ENCODE results near the gene MITF.

The MITF gene

DNA sequence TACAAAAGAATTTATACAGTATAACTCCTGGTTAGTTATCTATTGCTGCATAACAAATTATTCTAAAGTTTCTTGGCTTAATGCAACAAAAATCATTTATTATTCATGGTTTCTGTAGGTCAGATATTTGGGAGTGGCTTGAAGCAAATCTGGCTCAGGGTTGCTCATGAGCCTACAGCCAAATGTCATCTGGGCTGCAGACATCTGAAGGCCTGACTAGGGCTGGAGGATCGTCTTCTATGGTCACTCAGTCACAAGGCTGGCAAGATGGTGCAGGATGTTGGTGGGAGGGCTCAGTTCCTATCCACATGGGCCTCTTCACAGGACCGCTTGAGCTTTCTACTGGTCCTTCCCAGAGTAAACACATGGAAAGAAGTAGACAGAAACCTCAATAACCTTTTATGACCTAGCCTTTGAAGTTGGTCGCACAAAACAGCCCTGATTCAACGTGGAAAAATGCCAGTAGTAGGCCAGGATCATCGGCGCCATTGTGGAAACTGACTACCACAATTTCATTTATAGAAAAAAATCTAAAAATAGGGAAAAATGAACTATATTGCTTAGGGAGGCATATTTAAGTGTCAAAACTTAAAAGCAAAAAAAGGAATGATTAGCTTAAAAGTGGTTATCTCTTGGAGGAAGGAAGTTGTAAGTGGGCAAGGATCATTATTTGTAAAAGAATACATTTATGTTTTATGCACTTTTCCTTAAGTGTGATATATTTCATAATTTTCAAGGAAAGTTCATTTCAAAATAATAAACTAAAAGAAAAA, 9.9 kb upstream of the MITF start:
- DNase-seq (ENCODE audit: low spot score): no peak

DNA sequence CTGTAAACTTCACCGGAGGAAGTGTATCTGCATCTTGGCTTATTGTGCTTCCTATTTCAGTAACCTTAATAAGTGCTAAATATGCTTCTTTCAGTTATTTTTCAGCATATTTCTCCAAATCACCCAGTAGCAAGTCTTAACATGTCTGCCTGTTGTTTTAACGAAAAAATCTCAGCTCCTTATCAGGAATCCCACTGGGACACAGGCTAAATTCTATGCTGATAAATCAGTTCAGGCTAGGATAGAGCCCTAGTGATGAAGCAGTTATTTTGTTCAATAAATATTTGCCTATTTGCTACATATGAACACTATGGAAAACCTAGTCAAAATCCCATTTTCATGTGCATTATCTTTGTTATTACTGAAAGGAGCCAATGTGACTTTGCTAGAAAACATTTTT, 8.2 kb upstream of the MITF start:
- DNase-seq (ENCODE audit: low spot score): no peak

DNA sequence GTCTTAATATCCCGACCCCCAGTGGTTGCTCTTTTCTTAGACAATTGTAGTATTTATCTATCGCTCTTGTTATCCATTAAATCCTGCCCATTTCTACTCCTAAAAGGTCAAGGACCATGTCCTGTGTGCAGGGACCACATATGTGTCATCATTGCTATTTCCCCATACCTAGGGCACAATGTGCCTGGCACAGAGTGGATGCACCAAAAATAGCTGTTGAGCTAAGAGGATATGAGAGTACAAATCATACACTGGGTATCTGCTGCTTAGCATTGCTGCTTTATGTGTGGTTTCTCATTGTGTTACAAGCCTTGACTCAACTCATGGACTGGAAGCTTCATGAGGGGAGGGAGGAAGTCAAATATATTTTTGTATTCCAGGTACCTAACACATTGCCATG, 3.4 kb upstream of the MITF start:
- no peak for DNase-seq (ENCODE audit: low spot score)

DNA sequence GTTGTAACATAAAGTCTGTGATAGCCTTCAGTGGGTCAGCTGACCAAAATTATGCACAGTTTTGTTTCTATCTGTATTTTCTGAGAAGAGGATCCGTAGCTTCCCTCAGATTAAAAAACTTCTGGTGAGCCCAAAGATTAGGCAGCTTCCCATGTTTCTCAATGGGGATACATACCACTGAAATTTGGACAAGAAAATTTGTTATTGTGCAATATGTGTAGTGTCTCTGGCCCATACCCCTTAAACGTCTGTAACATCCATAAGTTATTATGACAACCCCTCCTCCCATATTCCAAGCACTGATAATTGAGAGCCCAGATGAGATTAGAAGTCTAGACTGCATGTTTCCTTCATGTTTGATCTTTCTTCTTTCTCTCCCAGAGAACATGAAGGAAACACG, 1.9 kb upstream of the MITF start:
- DNase-seq (ENCODE audit: low spot score): no peak

DNA sequence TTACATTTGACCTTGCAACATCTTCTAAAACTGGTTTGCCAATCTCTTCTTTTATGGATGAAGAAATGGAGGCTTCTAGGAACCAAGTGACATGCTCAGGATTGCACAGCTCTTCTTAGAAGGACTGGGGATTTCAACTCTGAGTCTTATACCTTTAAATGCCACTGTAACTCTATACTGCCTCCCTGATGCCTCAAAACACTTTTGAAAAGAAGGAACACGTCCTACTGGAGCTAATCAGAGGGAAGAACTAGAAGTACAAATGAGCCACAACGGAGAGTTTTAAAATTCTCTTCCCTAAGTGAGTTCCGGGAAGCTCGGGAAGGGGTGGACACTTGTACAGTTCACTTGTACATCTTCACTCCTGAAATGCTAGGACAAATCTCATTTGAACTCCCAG, 949 bp upstream of the MITF start:
- DNase-seq (ENCODE audit: low spot score): peak; percentile 57

DNA sequence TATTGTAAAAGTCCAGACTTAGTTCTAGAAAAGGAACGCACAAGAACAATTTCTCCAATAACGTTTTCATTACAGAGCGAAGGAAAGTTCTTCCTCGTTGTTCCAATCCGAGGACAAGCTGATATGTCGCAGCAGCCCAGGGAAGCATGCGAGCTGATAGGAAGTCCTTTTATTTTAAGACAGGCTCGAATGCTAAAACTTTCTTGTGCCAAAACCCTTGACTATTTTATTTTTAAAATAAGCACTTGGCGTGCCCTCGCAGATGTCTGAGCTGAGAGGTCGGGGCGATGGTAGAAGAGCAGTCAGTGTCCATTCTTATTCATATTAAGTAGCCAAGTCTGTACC, 433 bp upstream of the MITF start:
- peak; percentile 3 for DNase-seq (ENCODE audit: low spot score)

DNA sequence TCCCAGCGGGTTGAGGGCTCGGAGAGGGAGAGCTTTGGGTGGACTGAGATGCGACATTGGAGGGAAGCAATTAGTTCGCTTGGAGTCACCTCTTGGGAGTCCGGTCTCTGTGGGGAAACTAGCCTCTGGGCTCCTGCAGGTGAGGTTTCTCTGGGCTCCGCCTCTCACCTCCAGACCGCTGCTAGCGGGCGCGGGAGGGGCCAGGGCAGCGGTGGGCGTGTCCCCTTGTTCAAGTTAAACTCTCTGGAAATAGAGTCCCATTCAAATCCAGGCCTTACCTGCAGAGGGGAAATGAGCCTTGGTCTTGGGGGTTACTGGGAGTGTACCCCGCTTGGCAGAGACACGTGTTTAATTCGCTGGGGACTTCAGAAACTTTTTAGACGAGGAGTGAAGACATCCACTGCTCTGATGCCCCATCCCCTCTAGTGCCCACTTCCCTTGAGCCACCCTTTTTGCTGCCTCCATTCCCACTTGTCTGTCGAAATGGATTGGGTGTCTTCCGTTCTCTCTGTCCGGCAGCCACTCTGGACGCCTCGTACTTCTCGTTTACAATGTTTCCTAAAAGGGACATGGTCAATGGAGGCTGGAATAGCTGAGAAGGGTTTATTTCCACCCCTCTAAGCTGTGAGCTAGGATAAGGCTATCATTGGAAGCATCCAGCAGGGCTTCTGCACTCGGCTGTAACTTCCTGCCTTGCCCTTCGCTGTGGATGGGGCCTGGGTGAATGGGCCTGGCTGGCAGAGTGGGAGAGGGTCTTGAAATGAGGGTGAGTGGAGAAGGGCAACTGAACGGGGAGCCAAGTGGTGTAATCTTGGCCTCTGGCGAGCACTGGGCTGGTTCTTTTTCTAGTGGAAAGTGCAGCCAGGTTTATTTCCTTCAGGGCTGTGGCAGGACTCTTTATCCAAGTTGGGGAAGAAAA, 1.1 kb downstream of the MITF start:
- no peak for DNase-seq (ENCODE audit: low spot score)

DNA sequence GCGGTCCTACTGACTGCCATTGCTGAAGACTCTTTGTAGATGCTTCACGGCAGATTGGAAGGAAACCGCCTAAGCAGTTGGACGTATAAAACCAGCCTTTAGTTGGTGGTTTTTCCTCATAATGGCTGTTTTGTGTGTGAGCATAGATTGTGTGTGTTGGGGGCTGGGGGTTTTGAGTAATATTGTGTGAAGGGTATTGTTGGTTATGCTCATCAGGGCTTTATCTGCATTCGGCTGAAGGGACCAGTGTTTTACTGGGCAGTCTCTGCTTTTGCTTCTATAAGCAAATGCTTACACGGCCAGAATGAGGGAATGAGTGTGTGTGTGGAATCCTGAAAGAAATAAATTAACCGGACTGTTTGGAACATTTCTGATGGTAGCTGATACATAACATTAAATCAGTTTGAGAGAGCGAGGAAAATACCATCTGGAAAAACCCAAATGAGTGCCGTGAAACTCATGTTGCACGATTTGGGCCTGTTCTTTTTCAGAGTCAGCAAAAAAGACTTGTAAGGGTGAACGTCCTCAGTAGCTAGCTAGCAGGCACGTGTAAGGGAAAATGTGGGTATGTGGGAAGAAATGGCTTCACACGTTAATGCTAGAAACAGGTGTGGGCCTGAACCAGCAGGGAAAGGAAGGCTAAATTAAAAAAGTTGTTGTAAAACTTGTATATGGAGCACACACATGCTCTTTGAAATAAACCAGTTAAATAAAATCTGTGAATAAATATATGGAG, 1.9 kb downstream of the MITF start:
- DNase-seq (ENCODE audit: low spot score): no peak

DNA sequence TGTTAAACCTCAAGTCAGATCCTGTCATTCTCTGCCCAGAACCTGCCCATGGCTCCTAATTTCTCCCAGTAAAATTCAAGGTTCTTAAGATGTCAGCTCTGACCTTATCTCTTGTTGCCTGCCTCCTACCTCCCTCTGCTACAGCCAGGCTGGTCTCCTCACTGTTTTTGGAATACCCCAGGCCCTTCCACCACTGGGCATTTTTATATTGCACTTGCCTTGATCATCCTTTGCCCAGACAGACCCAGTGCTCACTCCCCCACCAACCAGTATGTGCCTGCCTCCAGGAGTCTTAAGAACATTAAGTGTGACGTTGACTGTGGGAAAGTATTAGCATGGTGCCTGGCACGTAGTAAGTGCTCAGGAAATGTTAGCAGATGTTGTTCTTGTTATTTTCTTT, 3.1 kb downstream of the MITF start:
- DNase-seq (ENCODE audit: low spot score): no peak

DNA sequence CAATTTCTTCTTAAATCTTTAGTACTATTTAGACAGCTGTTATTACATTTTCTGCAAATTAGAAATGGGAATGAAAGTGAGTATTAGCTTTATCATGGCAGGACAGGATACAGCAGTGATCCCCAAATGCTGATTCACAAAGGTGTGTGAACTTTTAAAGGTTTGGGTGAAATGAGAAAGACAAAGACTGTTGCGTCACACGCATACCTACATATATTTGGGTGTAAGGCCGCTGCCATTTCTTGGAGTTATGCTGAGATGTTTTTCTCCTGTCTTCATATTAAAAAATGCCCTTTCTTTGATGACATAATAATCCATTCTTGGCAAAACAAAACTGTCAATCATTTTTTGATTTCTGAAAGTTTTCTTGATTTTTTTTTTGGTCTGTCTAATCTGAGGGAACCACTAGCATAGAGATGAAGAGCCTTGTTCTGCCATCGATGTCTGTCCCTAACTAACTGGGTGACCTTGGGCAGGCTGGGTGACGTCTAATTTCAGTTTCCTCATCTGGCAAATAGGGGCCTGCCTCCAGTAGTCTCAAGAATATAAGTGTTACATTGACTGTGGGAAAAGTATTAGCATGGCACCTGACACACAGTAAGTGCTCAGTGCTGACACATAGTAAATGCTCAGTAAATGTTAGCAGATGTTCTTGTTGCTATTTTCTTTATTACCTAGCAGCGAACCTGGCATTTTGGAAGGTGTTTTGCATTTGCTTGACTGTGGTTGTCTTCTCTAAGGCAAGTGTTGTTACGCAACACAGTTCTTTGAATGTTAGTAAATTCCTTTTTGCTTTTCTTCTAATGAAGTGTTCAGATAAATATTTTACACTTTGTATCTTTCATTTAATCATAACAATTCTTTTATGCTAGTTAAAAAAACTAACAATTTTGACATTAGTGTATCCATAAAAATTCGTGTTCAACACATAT, 5.0 kb downstream of the MITF start:
- DNase-seq (ENCODE audit: low spot score): no peak

DNA sequence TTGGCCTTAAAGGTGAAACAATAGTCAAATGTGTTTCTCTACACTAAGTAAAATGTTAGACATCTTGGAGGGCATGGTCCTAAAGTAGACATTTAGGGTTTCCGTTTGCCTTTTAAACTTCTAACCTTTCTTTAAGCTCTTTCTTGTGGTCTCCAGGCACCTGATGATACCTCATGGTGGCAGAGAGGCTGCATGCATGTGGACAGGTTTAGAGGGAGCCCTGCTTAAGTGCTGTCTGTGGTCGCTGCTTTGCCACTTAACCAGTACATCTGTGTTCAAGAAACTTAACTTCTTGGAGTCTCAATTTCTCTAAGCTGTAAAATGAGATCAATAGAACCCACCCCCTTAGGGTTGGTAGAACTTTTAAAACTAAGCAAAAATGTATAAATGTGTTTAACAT, 6.2 kb downstream of the MITF start:
- DNase-seq (ENCODE audit: low spot score): no peak

DNA sequence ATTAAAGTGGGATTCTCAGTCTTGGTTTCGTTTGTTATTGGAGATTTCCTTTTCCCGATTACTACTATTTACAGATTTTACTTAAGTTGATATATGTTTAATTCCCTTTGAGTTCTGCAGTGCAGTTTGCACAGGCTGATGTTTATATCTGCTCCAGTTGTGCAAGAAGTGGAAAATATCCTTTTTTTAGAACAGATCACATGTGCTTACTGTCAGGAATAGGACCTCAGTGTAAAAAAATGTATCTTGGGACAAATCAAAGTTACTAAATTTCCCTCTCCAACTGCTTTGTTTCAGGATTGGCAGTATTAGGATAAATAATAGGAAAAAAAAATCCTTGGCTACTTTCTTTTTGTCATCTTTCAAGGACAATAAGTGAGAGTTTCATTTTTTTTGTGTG, 6.9 kb downstream of the MITF start:
- no peak for DNase-seq (ENCODE audit: low spot score)

DNA sequence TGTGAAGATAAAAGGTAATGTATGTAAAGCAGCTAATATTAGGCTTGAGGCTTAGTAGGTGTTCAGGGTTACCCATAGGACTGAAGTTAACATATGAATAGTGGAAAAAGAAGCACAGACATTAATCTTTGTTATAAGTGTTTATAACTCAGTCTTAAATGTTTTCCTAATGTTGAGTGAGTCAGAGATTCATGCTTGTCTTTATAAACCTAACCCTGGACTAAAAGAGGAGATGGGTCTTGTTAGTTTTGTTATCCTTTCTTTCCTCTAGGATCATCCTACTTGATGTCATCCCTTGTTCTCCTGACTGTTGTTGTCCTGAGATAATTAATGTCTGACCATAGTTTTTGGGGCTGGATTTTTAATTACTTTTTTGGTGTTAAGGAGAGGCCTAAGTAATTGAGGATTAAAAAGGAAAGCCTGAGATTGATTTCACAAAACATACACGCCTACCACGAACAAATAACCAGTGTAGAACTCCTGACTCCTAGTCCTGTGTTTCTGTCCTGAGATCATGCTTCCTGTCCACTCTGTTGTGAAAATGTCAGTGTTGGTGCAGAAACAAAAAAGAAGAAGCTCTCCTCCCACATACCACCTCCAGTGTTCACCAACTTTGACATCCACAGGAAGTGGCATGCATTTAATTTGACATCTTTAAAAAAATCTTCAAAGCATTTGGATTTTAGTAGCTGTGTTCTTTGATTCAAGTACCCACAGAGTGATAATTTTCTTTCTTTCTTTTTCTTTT, 8.4 kb downstream of the MITF start:
- DNase-seq (ENCODE audit: low spot score): no peak

DNA sequence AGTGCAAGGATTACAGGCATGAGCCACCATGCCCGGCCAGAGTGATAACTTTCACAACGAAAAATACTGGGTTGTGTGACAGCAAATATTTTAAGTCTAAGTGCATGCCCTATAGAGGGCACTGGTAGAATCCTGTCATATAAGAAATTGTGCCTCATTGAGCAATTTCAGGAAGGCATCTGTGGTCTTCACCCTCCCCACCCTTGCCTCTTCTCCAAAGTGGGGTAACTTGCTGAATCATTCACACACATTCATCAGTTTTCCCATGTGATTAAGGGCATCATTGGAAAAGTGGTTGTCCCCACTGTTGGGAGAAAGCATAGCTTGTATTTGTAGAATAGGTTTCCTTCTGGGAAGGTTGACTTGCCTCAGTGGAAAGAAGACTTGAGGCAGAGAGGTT, 9.2 kb downstream of the MITF start:
- no peak for DNase-seq (ENCODE audit: low spot score)

DNA sequence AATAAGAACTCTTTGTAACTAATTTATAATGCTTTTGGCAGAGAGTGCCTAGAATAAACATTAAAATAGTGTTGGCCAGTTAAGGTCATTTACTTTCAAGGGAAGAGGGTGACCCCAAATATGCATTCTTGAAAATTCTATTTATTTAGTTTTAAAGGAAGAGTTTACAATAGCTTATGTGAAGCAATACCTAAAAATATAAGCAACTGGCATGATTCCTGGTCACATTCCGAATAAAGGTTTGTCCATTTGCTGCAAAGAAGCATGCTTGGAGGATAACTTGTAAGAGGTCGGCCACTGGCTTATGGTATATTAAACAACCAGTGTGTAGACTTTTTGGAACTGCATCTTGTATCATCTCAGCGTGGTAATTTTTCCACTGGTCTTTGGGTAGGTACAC, 10.2 kb downstream of the MITF start:
- no peak for DNase-seq (ENCODE audit: low spot score)

DNA sequence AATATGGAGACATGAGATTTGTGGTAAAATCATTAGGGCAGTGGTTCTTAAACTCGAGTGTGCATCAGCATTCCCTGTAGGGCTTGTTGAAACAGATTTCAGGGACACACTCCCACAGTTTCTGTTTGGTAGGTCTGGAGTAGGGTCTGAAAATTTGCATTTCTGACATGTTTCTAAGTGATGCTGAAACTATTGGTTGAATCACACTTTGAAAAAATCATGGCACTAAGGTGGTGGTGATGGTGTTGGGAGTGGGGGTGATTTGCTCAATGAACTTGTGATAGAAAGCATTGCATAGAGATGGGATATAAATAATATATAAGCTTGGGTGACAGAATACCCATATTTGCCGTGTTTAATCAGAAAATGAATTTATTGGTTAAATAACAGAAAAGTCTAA, 11.3 kb downstream of the MITF start:
- DNase-seq (ENCODE audit: low spot score): no peak

DNA sequence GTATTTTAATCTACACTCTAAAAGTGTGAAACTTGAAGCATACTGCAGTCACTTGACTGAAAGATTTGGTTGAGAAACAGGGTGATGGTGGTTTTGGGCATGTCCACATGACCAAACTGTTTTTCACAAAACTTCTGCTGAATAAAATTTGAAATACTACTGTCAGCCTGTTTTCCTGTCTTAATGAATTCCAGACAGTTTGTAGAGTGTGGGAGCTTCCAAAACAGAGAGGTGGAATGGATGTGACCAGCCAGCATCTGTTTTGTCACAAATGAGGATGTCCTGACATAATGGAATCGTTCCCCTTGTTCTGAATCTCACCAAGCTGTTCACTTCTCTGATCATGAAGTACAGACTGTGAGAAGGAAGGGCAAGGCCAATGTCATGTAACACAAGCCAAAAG, 11.8 kb downstream of the MITF start:
- DNase-seq (ENCODE audit: low spot score): no peak

DNA sequence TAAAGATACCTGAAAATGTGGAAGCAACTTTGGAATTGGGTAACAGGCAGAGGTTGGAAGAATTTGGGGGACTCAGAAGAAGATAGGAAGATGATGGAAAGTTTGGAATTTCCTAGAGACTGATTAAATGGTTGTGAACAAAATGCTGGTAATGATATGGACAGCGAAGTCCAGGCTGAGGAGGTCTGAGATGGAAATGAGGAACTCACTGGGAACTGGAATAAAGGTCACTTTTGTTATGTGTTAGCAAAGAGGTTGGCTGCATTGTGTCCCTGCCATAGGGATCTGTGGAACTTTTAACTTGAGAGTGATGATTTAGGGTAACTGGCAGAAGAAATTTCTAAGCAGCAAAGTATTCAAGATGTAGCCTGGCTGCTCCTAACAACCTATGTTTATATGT, 13.0 kb downstream of the MITF start:
- DNase-seq (ENCODE audit: low spot score): no peak

DNA sequence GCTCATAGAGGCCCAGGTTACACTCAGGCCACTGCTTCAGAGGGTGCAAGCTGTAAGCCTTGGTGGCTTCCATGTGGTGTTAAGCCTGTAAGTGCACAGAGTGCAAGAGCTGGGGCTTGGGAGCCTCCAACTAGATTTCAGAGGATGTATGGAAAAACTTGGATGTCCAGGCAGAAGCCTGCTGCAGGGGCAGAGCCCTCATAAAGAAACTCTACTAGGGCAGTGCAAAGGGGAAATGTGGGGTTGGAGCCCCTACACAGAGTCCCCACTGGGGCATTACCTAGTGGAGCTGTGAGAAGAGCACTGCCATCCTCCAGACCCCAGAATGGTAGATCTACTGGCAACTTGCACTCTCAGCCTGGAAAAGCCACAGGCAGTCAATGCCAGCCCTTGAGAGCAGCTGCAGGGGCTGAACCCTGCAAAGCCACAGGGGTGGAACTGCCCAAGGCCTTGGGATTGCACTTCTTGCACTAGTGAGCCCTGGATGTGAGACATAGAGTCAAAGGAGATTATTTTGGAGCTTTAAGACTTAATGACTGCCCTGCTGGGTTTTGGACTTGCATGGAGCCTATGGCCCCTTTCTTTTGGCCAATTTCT, 14.0 kb downstream of the MITF start:
- no peak for DNase-seq (ENCODE audit: low spot score)

DNA sequence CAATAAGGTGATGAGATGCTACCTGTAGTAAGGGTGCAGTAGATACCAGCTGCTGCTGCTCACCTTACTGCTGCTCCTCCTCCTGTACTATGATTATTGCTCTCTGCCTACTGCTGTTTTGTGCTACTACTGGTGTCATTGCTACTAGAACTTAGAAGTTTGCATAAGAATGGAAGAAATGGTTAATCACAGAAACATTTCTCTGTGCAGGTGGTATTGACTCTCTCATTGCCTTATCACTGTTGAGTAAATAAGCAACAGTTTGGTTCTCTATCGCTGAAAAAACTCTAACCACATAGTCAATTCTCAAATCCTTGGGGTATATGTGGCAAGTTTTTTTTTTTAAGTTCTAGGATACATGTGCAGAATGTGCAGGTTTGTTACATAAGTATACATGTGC, 16.5 kb downstream of the MITF start:
- DNase-seq (ENCODE audit: low spot score): no peak
